Measurements from ENCODE around the gene GTSE1.

DNA sequence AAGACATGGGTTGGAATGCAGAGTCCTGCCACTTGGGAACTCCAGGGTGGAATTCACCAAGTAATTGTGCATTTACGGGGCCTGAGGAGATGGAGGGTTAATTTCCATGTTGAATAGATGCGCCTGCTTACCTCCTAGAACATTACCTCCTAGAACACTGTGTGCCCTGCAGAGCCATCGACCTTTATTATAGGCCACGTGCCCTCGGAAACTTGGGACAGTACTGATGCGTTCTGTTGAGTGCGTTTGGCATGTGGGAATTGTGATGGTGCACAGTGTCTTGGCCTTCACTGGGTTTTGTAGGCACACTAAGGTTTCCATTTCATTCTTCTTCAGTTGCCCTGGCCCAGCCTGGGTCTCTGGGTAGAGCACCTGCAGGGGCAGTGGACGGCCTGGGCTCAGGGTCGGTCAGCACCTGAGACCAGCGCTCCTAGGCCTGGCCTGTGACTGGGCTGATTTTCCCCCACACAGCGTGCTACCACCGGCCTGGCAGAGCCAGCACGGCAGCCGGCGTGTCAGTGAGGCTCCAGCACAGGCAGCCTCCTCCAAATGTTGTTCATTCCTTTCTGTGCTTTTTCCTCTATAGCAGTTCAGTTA lies 51.5 kb downstream of the GTSE1 start:
- TF ChIP-seq, protein P1, sequence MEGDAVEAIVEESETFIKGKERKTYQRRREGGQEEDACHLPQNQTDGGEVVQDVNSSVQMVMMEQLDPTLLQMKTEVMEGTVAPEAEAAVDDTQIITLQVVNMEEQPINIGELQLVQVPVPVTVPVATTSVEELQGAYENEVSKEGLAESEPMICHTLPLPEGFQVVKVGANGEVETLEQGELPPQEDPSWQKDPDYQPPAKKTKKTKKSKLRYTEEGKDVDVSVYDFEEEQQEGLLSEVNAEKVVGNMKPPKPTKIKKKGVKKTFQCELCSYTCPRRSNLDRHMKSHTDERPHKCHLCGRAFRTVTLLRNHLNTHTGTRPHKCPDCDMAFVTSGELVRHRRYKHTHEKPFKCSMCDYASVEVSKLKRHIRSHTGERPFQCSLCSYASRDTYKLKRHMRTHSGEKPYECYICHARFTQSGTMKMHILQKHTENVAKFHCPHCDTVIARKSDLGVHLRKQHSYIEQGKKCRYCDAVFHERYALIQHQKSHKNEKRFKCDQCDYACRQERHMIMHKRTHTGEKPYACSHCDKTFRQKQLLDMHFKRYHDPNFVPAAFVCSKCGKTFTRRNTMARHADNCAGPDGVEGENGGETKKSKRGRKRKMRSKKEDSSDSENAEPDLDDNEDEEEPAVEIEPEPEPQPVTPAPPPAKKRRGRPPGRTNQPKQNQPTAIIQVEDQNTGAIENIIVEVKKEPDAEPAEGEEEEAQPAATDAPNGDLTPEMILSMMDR (conservative IDR thresholded peaks at IDR 0.05): no peak
- TF ChIP-seq EZH2 (IDR thresholded peaks at IDR 0.05; ENCODE audit: low read depth): no peak
